Measurements from ENCODE around the gene ANGPT4. TPM values are rescaled to one million over a fixed set of nuclear protein-coding genes. Genes with fewer than 3 reads are reported as not detected.

The ANGPT4 gene
- total and polyA plus RNA-seq, 4 donors, result 0.02 to 0.67 (median 0.65) TPM; not detected in 1

- Histone ChIP-seq H3K27ac (ENCODE audit: low read depth in 1 of 2, low read length in 1 of 2) (no peak overlapping the region), H3K9ac (ENCODE audit: insufficient read depth in 1 of 2, low read length in 2 of 2) (no peak overlapping the region), H3K27me3 (ENCODE audit: control insufficient read depth in 3 of 3, insufficient read depth in 3 of 3, low read length in 2 of 3) (peaks cover 0 to 2% (median 0%) of the 10 kb centered on the region in 3 donors), H3K4me3 (no peak overlapping the region), H3K36me3 (ENCODE audit: control insufficient read depth in 4 of 4, insufficient read depth in 4 of 4, low read length in 4 of 4) (no peaks in the 10 kb centered on the region), H3K9me3 (ENCODE audit: control insufficient read depth in 4 of 4, insufficient read depth in 3 of 4, low read length in 3 of 4) (no peaks in the 10 kb centered on the region), H3K4me1 (ENCODE audit: control insufficient read depth in 5 of 5, insufficient read depth in 5 of 5, low read length in 5 of 5) (no peaks in the 10 kb centered on the region)
- TF ChIP-seq, protein P1, sequence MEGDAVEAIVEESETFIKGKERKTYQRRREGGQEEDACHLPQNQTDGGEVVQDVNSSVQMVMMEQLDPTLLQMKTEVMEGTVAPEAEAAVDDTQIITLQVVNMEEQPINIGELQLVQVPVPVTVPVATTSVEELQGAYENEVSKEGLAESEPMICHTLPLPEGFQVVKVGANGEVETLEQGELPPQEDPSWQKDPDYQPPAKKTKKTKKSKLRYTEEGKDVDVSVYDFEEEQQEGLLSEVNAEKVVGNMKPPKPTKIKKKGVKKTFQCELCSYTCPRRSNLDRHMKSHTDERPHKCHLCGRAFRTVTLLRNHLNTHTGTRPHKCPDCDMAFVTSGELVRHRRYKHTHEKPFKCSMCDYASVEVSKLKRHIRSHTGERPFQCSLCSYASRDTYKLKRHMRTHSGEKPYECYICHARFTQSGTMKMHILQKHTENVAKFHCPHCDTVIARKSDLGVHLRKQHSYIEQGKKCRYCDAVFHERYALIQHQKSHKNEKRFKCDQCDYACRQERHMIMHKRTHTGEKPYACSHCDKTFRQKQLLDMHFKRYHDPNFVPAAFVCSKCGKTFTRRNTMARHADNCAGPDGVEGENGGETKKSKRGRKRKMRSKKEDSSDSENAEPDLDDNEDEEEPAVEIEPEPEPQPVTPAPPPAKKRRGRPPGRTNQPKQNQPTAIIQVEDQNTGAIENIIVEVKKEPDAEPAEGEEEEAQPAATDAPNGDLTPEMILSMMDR (IDR thresholded peaks at IDR 0.05; ENCODE audit: control extremely low read depth, extremely low read depth), result no peak
- no peak for ATAC-seq (ENCODE audit: insufficient read depth, low FRiP score)
- WGBS, 2 donors, result 62 to 73% methylated on average over 4 of the region's 4 CpGs
- no peak for DNase-seq
Measured at GRCh38 chr20:879626-880025, 36.5 kb downstream of the ANGPT4 start.

- H3K9me3 ChIP-seq (ENCODE audit: control insufficient read depth in 4 of 4, insufficient read depth in 3 of 4, low read length in 3 of 4), result no peaks in the 10 kb centered on the region
- H3K4me1 ChIP-seq (ENCODE audit: control insufficient read depth in 5 of 5, insufficient read depth in 5 of 5, low read length in 5 of 5), result no peaks in the 10 kb centered on the region
- ATAC-seq (ENCODE audit: insufficient read depth, low FRiP score) (no peak), DNase-seq (peak; percentile 49 to 72 (median 49))
- 58 to 60% methylated on average over 9 of the region's 9 CpGs for WGBS, 2 donors
- no peak overlapping the region for H3K4me3 ChIP-seq
- no peaks in the 10 kb centered on the region for H3K36me3 ChIP-seq (ENCODE audit: control insufficient read depth in 4 of 4, insufficient read depth in 4 of 4, low read length in 4 of 4)
- H3K9ac ChIP-seq (ENCODE audit: insufficient read depth in 1 of 2, low read length in 2 of 2), result no peak overlapping the region
- TF ChIP-seq, protein P1 (IDR thresholded peaks at IDR 0.05; ENCODE audit: control extremely low read depth, extremely low read depth), result no peak
- H3K27me3 ChIP-seq (ENCODE audit: control insufficient read depth in 3 of 3, insufficient read depth in 3 of 3, low read length in 2 of 3), result peaks cover 0 to 2% (median 0%) of the 10 kb centered on the region in 3 donors
- H3K27ac ChIP-seq (ENCODE audit: low read depth in 1 of 2, low read length in 1 of 2), result no peak overlapping the region
Measured at GRCh38 chr20:878511-879307, 37.4 kb downstream of the ANGPT4 start.

GRCh38 chr20:877814-878213, 38.3 kb downstream of the ANGPT4 start:
- no peak for ATAC-seq (ENCODE audit: insufficient read depth, low FRiP score)
- no peak for DNase-seq
- no peak overlapping the region for H3K4me3 ChIP-seq
- no peaks in the 10 kb centered on the region for H3K4me1 ChIP-seq (ENCODE audit: control insufficient read depth in 5 of 5, insufficient read depth in 5 of 5, low read length in 5 of 5)
- WGBS, 2 donors, result 82 to 92% methylated on average over 7 of the region's 7 CpGs
- H3K27ac ChIP-seq (ENCODE audit: low read depth in 1 of 2, low read length in 1 of 2), result no peak overlapping the region
- no peak overlapping the region for H3K9ac ChIP-seq (ENCODE audit: insufficient read depth in 1 of 2, low read length in 2 of 2)
- H3K9me3 ChIP-seq (ENCODE audit: control insufficient read depth in 4 of 4, insufficient read depth in 3 of 4, low read length in 3 of 4), result no peaks in the 10 kb centered on the region
- no peaks in the 10 kb centered on the region for H3K36me3 ChIP-seq (ENCODE audit: control insufficient read depth in 4 of 4, insufficient read depth in 4 of 4, low read length in 4 of 4)
- H3K27me3 ChIP-seq (ENCODE audit: control insufficient read depth in 3 of 3, insufficient read depth in 3 of 3, low read length in 2 of 3), result no peaks in the 10 kb centered on the region
- TF ChIP-seq, protein P1 (IDR thresholded peaks at IDR 0.05; ENCODE audit: control extremely low read depth, extremely low read depth), result no peak
